ENCODE results near the gene CYP4F22.
A peak's percentile ranks its signal among the peaks of the same experiment; 100 is the strongest.

CYP4F22 gene

DNA sequence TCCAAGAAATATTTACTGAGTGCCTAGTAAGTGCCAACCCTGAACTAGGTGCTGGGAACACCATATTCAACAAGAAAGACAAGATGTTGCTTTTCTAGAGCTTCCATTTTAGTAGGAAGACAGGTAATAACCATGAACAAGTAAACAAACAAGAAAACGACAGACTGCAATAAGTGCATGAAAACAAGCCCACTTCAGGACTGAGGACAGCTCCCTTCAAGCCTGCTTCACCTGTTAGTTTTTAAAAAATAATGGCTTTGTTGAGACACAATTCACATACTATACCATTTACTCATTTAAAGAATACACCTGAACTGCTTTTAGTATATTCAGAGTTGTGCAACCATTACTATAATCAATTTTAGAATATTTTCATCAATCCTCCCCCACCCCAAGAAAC is 30.4 kb downstream of the CYP4F22 start:
- DNase-seq = no peak

DNA sequence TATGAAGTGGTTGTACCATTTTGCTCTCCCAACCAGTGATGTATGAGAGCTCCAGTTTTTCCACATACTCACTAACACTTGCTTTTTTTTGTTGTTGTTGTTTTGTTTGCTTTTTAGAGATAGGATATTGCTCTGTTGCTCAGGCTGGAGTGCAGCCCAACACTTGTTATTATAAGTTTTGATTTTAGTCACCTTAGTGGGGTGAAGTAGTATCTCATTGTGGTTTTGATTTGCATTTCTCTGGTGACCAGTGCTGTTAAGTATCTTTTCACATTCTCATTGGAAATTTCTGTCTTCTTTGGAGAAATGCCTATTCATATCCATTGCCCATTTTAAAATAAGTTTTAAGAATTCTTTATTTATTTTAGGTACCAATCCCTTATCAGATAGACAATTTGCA is 31.3 kb downstream of the CYP4F22 start:
- DNase-seq = no peak

DNA sequence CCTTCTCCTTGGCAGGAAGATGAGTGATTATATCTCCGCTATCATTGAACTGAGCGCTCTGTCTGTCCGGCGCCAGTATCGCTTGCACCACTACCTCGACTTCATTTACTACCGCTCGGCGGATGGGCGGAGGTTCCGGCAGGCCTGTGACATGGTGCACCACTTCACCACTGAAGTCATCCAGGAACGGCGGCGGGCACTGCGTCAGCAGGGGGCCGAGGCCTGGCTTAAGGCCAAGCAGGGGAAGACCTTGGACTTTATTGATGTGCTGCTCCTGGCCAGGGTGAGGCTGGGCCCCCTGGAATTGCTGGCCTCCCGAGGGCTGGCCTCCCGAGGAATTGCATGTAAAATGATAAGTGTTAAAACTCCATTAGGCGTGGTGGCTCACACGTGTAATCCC is 32.1 kb downstream of the CYP4F22 start:
- DNase-seq = no peak

DNA sequence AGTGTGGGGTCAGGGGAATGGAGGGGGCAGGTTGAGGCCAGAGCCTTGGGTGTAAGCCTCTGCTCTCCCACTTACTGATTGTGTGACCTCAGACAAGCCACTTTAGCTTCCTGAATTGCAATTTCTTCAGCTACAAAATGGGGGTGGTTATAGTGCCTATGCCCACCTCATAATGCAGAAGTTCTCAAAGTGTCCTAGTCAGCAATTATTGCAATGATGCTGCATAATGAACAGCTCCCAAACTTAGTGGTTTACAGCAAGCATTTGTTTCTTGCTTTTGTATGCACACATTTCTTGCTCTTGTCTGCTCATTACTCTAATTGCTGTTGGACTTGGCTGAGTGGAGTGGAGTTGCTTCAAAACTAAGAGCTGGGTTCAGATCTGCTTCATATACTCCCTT is 36.0 kb downstream of the CYP4F22 start:
- DNase-seq = no peak

DNA sequence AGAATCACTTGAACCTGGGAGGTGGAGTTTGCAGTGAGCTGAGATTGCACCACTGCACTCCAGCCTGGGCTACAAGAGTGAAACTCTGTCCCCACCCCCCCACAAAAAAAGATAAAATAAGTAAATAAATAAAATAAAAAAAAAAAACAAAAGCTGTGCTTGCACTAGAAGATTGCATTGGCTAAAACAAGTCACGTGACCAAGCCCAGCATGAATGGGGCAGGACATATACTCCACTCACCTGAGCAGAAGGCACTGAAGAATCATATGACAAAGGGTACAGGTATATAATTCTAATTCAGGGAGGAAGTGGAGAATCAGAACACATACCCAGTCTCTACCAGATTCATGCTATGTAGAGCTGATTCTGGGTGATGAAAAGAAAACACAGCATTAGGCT is 36.6 kb downstream of the CYP4F22 start:
- no peak for DNase-seq

DNA sequence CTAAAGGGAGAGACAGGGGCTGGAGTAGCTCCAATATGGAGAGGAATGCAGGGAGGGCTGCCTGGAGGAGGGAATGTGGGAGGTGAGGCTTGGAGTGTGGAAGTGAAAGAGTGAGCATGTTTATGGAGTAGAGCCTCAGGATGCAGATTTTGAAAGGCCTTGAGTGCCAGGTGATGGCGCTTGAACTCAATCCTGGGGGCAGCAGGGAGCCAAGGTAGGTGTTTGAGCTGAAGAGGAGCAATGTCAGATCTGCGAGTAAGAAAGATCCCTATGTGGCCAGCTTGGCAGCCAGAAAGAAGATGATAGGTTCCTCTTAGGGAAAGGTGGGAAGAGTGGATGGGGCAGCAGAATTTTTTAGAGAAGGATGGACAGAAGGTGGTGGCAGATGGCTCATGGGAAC is 40.3 kb downstream of the CYP4F22 start:
- no peak for DNase-seq

DNA sequence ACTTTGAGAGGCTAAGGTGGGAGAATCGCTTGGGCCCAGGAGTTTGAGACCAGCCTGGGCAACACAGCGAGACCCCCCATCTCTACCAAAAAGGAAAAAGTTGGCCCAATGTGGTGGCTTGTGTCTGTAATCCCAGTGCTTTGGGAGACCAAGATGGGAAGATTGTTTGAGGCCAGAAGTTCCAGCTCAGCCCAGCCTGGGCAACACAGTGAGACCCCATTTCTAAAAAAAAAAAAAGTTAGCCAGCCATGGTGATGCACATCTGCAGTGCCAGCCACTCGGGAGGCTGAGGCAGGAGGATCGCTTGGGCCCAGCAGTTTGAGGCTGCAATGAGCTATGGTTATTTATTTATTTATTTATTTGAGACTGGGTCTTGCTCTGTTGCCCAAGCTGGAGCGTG is 41.3 kb downstream of the CYP4F22 start:
- DNase-seq = no peak

DNA sequence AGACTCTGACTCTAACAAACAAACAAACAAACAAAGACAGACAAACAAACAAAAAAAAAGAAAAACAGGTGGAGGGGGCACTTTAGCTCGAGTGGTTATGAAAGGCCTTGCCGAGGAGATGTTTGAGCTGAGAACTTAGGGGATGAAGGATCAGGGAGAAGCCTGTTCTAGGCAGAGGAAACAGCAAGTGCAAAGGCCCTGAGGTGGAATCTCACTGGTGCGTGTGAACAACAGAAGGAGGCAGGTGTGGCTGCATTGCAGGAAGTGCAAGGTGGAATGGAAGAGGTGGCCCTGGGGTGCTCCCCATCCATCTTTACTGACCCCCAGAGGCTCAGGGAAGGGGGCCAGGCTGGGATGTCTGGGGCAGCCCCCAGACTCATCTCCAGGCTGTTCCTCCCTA is 41.9 kb downstream of the CYP4F22 start:
- DNase-seq = no peak

DNA sequence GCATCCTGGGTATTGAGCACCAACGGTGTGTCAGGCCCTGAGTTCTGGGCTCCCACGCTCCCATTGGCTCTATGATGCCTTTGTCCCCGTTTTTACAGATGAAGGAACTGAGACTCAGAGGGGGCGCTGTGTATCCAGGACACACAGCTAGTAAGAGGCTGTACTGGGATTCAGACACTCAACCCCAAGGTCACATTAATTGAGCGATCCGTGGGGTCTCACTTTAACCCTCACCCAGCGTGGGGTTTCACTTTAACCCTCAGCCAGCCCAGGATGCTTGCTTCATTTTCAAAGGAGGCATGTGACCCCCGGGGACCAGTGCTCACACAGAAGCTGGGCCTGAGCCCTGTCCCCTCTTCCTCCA is 42.6 kb downstream of the CYP4F22 start:
- DNase-seq = no peak

DNA sequence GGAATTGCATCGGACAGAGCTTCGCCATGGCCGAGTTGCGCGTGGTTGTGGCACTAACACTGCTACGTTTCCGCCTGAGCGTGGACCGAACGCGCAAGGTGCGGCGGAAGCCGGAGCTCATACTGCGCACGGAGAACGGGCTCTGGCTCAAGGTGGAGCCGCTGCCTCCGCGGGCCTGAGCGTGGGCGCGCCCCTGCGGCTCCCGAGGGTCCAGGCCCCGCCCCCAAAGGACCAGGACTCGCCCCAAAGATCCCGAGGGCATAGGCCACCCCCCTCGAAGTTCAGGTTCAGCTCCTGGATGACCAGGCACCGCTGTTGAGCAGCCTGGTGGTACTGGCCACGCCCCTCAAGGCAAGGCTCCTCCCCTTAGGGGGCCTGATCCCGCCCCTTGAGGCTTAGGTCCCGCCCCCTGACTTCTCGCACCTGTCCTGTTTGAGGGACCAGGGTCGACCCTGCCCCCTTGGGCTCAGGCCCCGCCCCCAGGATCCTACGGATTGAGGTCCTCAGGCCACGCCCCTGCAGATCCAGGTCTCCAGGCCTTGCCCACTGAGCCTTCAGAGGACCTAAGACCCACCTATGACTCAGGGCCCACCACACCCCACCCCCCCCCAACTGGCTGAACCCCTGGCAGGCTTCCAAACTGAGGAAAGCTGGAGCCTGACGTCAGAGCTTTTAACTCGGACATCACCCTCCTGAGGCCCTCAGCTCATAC is 43.1 kb downstream of the CYP4F22 start:
- DNase-seq = no peak

DNA sequence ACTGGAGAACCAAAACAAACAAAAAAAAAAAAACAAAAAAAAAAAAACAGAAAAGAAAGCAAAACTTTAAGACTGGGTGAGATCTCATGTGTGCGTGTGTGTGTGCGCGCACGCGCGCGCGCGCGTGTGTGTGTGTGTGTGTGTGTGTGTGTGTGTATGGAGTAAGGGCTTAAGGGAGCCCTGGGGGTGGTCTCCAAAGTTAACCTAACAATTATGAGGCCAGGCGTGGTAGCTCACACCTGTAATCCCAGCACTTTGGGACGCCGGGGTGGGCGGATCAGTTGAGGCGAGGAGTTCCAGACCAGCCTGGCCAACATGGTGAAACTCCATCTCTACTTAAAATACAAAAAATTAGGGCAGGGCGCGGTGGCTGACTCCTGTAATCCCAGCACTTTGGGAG is 46.7 kb downstream of the CYP4F22 start:
- no peak for DNase-seq

DNA sequence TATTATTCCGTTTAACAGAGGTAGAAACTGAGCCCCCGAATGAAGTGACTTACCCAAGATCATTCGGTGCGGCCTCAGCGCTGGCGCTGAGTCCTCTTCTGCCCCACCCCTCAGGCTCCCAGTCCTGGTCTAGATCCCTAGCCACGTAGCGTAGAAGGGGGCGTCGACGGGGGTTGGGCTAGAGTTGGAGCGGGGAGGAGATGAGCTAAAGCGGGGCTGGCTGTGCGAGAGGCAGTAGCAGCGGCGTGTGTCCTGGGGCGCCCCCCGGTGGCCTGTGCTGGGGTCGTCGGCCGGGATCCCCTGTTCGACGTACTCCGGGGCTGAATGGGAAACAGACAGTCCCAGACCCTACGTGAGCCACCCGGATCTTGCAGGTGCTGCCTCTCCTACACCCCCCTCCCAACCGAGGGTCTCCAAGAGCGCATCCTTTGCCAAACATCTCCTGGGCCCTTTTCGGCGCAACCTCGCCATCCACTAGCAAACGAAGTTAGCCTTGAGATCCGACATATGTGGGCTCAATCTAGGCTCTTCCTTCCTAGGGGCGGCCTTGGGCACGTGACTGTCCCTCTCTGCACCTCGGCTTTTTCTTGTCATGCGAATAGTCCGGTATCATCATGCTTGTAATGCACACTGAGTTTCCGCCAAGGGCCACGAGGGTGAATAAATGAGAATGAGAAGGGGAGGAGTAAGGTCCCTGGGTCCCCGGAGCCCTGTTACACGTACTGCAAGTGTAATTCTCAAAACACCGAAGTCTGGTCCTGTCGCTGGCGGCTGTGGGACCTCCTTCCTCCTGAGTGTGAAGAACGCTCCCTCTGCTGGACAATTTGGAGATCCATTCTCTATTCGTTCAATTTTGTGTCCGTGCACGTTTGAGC is 47.7 kb downstream of the CYP4F22 start:
- peak; percentile 75 for DNase-seq

DNA sequence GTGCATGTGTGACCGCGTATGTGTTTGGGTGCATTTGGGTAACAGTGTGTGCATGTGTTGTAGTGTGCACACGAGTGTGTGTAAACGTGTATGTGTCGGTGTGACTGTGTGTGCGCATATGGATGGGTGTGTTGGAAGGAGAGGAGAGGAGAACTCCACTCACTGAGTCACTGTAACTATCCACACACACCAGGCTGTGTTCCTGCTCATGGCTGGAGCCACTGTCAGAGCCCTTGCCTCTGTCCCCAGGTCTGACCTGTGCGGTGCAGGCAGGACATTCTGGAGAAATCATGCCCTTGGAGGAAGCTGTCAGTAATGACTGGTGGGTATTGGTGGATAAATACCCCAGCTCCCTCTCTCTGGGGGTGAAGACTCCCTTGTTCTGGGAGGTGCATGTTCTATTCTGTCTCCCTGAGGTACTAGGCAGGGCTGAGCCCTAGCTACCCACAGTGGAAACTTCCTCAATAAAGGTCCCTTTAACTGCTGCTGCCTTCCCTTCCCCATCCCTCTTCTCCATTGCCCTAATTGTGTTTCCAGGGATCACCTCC is 48.4 kb downstream of the CYP4F22 start:
- DNase-seq = no peak

DNA sequence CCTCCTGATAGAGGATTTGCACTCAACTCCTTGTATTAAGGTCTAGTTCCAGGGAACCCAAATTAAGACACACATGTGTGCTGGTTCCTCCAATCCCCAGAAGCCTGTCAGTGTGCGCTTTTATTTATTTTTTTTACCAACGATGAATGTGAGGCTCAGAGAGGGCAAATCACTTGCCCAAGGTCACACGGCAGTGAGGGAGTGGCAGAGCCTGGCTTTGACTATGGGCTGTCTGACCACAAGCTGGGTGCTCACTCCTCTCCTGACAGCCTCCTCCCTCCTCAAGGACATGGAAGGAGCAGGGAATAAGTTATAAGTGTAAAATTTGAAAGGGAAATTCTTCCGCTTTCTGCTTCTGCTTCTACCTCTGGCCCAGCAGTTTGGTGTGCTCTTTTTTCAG is 48.9 kb downstream of the CYP4F22 start:
- no peak for DNase-seq

DNA sequence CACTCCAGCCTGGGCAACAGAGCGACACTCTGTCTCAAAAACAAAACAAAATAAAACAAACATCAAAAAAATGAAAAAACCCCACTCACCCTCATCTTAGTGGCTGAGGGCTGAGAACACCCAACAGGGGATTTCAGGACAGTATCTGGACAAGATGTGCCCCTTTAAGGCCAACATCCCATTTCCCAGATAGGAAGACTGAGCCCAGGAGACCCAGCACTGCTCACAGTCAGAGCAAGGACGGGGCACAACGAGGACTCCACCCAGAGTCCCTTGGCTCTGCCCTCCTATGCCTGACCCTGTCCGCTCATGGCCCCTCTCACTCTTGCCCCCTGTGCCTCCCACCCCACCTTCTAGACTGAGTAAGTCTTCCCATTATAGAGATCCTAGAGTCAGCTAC is 53.8 kb downstream of the CYP4F22 start:
- no peak for DNase-seq

DNA sequence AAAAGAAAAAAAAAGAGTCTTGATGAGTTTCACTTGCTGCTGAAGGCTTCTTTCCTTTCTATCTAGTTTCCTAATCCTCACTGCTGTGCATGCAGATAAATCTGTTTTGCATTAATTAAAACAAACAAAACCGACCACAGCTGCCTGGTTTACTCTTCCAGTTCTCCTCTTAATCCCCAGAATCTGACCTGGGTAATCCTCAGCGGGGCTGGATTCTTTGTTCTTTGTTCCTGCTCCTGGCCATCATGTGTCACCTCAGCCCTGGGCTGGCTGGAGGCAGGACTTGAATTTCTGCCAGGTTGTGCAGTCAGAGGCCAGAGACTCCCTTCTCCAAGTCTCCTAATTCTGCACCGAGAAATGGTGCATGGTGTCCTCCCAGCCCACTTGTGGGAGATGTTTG is 54.5 kb downstream of the CYP4F22 start:
- no peak for DNase-seq

DNA sequence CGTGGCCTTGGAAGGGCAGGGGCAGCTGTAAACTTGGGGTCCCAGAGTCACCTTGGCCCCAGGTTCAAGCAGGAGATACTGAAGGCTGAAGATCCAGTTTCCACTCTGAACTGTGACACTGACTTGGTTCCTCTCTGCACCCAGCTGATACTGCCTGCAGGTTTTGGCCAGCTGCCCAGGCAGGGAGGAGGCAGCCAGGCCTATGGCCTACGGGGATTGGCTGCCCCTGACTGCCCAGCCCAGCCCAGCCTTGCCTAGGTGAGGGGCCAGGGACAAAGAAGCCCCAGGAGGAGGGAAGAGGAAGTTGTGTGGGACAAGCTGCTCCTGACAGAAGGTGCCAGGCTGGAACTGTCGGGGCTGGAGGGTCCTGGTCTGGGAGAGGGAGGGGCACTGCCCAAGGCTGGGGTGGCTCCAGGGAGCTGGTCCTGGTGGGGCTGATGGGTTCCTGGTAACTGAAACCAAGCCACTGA is 55.0 kb downstream of the CYP4F22 start:
- no peak for DNase-seq

DNA sequence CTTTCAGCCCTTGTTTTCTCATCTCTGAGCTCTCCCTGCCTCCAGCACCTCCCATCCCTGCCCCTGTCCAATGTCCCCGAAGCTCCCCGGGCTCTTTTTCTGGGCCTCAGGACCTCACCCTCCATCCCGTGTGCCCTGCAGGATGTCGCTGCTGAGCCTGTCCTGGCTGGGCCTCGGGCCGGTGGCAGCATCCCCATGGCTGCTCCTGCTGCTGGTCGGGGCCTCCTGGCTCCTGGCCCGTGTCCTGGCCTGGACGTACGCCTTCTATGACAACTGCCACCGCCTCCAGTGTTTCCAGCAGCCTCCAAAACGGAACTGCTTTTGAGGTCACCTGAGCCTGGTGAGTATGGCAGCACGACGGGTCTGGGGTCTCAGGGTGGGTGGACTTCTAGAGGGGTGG is 55.6 kb downstream of the CYP4F22 start:
- no peak for DNase-seq

DNA sequence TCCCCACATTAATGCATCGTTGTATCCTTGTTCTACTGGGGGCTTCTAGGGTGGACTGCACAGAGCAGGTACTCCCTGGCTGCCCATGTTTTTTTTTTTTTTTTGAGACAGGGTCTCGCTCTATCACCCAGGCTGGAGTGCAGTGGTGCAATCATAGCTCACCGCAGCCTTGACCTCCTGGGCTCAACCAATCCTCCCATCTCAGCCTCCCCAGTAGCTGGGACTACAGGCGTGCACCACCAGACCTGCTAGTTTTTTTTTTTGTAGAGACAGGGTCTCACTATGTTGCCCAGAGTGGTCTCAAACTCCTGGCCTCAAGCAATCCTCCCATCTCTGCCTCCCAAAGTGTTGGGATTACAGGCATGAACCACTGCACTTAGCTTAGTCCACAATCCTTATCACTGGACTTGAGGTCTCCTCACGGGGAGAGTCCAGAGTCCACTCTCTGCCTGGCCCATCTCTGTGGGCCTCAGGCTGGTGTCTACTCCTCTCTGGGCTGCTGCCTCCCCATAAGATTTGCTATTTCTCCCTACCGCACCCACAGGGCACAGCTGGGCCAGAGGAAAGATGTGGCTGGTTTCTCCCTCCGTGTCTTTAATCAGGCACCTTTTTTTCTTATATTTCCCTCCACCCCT is 56.3 kb downstream of the CYP4F22 start:
- no peak for DNase-seq

DNA sequence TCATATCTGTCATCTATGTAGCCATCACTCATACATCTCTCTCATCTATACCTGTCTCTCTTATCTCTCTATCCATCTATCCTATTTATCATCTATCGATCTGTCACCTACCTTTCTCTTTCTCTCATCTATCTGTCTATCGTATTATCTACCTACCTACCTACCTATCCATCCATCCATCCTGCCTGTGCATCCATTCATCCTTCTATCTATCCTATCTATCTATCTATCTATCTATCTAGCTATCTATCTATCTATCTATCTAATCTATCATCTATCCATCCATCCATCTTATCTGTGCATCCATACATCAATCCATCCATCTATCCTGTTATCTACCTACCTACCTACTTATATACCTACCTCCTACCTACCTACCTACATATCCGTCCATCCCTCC is 62.1 kb downstream of the CYP4F22 start:
- no peak for DNase-seq

DNA sequence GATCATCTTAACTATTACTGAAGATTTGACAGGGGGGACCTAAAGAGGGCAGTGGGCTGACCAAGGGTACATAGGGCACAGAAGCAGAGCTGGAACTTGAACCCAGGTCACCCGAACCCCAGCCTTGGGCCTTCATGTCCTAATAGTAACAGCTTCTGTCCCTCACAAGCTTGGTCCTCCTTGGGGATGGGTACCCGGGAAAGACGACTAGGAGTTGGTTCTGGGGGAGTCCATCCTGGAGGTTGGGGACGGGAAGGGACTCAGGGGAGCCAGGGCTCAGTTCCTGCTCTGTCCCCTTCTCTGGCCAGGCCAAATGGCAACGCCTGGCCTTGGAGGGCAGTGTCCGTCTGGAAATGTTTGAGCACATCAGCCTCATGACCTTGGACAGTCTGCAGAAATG is 67.1 kb downstream of the CYP4F22 start:
- no peak for DNase-seq

DNA sequence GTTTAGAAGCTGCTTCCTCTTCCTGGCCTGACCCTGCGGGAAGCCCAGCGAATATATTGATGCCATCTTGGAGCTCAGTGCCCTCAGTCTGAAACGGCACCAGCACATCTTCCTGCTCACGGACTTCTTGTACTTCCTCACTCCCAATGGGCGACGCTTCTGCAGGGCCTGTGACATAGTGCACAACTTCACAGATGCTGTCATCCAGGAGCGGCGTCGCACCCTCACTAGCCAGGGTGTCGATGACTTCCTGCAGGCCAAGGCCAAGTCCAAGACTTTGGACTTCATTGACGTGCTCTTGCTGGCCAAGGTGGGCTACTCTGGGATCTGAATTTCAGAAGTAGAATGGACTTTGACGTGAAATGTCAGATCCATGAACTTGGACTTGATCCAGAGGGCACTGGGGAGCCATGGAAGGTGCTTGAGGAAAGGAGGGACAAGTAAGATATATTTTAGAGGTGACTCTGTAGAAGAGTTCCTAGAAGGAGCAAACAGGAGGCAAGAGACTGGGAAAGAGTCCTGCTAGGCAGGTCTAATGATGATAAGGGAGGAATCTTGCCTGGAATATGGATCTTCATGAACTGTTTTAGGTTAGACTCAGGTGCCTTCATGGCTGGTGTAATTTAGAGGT is 68.3 kb downstream of the CYP4F22 start:
- DNase-seq = no peak

DNA sequence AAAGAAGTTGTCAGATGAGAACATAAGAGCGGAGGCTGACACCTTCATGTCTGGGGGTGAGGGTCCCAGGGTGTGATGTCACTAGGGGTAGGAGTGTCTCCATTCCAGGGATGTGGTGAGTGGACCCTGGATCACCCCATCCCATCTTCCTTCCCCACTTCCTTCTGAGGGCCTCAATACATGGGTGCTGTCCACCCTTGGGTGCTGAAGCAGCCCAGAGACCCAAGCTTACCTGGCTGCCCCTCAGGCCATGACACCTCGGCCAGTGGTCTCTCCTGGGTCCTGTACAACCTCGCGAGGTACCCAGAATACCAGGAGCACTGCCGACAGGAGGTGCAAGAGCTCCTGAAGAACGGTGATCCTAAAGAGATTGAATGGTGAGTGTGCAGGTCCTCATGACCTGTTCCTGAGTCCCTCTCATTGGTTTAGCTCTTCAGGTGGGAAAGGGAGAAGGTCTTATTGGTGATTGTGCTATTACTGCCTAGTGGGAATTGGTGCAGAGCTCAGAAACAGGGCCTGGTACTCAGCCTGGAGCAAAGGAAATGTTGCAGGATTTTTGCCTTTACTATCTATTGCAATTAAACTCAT is 69.0 kb downstream of the CYP4F22 start:
- no peak for DNase-seq

Data from NCI-H1048 (cell line).